Thyroid gland (tissue), 4 donors: ENCODE results near the gene NAB1. TPM values are rescaled to one million over a fixed set of nuclear protein-coding genes. Genes with fewer than 3 reads are reported as not detected.

Experiments used
- DNase-seq, 2 donors: peaks; one replicate each; pipeline ENCODE4 v3.0.0-alpha.2; 2019
- H3K27ac ChIP-seq, 3 donors: fragments of 200-600 bp; sonication (generic); 1 replicate in 2 of 3; 2 replicates in 1 of 3; pipeline ENCODE4 v1.5.1; 2016 to 2019; ENCODE audit warnings: mild to moderate bottlenecking in 1 of 3, moderate library complexity in 1 of 3
- H3K27me3 ChIP-seq: fragments of 200-600 bp; sonication (generic); one replicate; pipeline ENCODE4 v1.5.1; 2019
- H3K36me3 ChIP-seq, 2 donors: fragments of 200-600 bp; sonication (generic); one replicate each; pipeline ENCODE4 v1.5.1; 2016 to 2019
- H3K4me1 ChIP-seq, 2 donors: fragments of 200-600 bp; sonication (generic); one replicate each; pipeline ENCODE4 v1.5.1; 2017 to 2019
- H3K4me3 ChIP-seq, 3 donors: fragments of 200-600 bp; sonication (generic); replicated peaks in 1 of 3; 1 replicate in 2 of 3; 2 replicates in 1 of 3; pipeline ENCODE4 v1.5.1; 2016; ENCODE audit warnings: mild to moderate bottlenecking in 1 of 3
- H3K9me3 ChIP-seq: fragments of 200-600 bp; sonication (generic); one replicate; pipeline ENCODE4 v1.5.1; 2017
- POLR2A ChIP-seq, 2 donors: fragments of 450-650 bp; IDR thresholded peaks; one replicate each; pipeline ENCODE4 v1.6.1; 2017; ENCODE audit warnings: antibody characterized with exemption in 2 of 2, mild to moderate bottlenecking in 2 of 2, moderate library complexity in 1 of 2
- WGBS, 2 donors: methylation state at CpG; one replicate each; pipeline ENCODE4 v1.1.5; 2017; 5-methylcytosine and 5-hydroxymethylcytosine counted together
- intact Hi-C: fragments of 100-400 bp; cut with DNase I; formaldehyde crosslinking; loops from one replicate; pipeline ENCODE4 v1.15.1; 2023
- total RNA-seq, 4 donors: library from RNA; depleted of rRNA; stranded (reverse); fragments of >200 nt; gene quantifications; one replicate each; pipeline ENCODE4 v1.2.3, GENCODE V29; 2016
- TF ChIP-seq, protein P1 (sequence below), 6 experiments: fragments of 200-600 bp in 3 of 6; fragments of 450-650 bp in 3 of 6; sonication (generic) in 3 of 6; IDR thresholded peaks; one replicate each; pipeline ENCODE4 v1.5.1; 2016 to 2019; ENCODE audit warnings: antibody characterized with exemption in 6 of 6, mild to moderate bottlenecking in 2 of 6, inconsistent platforms in 1 of 6, moderate library complexity in 1 of 6

NAB1 gene
- total RNA-seq, 4 donors from 2014 or later, result 64.1 to 90.8 (median 83.0) TPM

DNA sequence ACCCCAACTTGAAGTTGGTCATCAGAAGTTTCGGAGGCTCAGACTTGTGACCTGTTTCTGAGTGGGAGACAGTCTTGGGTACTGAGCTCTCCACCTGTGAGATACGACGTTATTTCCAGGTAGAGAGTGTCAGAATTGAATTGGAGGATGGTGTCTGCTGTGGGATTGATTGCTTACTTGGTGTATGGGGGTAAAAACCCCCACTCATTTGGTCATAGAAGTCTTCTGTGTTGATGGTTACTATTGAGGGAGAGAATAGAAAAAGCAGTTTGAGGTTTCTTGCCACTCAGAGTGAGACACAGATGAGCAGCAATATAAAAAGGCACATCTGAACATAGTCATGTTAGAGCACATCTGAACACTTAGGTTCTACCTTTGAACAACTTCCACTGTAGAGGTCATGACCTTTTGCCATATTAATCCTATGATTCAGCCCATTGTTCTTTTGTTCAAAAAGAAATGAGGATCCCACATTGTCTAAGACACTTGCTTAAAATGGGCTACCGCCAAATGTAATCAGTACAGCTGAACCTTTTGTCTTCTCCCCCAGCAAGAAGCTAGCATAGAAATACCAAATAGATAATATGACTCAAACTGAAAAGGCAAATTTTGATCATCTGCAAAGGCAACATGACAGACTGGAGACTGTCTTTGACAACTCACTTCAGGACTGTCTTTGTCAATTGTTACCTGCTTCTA, 73.3 kb downstream of the NAB1 start:
- Histone ChIP-seq H3K36me3 (no peaks in the 10 kb centered on the region), H3K27me3 (no peaks in the 10 kb centered on the region), H3K4me3 (no peak overlapping the region), H3K27ac (no peak overlapping the region), H3K9me3 (no peaks in the 10 kb centered on the region), H3K4me1 (peaks cover 14% of the 10 kb centered on the region in 2 donors)
- intact Hi-C loops, result no loop called here
- no peak for DNase-seq
- TF ChIP-seq, protein P1, sequence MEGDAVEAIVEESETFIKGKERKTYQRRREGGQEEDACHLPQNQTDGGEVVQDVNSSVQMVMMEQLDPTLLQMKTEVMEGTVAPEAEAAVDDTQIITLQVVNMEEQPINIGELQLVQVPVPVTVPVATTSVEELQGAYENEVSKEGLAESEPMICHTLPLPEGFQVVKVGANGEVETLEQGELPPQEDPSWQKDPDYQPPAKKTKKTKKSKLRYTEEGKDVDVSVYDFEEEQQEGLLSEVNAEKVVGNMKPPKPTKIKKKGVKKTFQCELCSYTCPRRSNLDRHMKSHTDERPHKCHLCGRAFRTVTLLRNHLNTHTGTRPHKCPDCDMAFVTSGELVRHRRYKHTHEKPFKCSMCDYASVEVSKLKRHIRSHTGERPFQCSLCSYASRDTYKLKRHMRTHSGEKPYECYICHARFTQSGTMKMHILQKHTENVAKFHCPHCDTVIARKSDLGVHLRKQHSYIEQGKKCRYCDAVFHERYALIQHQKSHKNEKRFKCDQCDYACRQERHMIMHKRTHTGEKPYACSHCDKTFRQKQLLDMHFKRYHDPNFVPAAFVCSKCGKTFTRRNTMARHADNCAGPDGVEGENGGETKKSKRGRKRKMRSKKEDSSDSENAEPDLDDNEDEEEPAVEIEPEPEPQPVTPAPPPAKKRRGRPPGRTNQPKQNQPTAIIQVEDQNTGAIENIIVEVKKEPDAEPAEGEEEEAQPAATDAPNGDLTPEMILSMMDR (IDR thresholded peaks at IDR 0.05), result no peak
- no peak for TF ChIP-seq POLR2A (IDR thresholded peaks at IDR 0.05)
- 96 to 97% methylated on average over 4 of the region's 4 CpGs for WGBS, 2 donors

DNA sequence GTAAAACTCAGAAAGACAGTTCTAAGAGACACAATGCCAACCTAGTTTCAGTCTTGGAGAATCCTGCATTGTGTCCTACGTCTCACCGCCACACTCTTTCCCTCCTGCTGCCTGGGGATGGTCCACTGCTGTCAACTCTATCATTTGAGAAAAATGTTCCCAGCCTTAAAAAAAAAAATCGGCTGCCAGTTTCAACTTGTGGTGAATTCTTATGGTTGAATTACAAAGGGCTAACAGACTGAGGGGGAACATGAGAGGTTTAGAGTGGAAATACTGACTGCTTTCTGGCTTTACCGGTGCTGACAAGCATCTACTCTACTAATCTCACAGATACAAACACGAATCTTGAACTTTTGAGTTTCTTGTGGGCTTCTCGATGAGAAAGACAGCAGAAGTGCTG, 74.0 kb downstream of the NAB1 start:
- H3K36me3 ChIP-seq, result no peaks in the 10 kb centered on the region
- H3K27me3 ChIP-seq, result no peaks in the 10 kb centered on the region
- H3K9me3 ChIP-seq, result no peaks in the 10 kb centered on the region
- 57 to 70% methylated on average over 6 of the region's 6 CpGs for WGBS, 2 donors
- no peak overlapping the region for H3K4me3 ChIP-seq
- intact Hi-C loops, result no loop called here
- H3K27ac ChIP-seq, result no peak overlapping the region
- DNase-seq, result no peak
- no peak for TF ChIP-seq POLR2A (IDR thresholded peaks at IDR 0.05)
- TF ChIP-seq, protein P1 (IDR thresholded peaks at IDR 0.05), result no peak
- H3K4me1 ChIP-seq, result peaks cover 14% of the 10 kb centered on the region in 2 donors

DNA sequence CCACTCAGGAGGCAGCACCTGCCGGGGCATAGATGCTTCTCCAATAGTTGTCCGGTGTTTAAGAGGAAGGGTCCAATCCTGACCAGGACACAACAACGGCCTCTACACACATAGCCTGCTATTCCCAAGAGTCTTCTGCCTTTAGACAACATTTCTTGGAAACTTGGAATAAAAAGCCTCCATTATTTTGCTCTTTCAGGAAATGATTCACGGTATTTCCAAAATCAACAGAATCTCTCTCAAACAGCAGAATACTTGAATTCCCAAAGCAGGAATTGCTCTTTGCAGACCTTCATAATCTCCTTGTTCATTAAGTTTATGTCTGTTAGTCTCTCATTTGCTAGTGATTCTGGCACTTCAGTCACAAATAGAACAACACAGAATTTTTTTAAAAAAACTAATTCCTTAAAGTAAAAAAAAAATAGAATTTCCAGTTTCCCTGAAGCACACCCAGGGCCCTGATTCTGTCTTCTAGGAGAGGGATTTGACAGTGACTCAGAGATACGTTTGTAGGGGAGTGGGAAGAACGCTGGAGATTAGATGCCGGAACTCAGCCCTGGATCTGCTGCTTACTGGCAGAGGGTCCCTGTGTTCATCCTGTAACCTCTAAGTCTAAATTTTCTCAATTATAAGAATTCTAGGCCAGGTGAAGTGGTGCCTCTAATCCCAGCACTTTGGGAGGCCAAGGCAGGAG, 74.7 kb downstream of the NAB1 start:
- no peak for DNase-seq
- TF ChIP-seq, protein P1 (IDR thresholded peaks at IDR 0.05), result no peak
- TF ChIP-seq POLR2A (IDR thresholded peaks at IDR 0.05), result no peak
- WGBS, 2 donors, result 59 to 72% methylated on average over 7 of the region's 7 CpGs
- Histone ChIP-seq H3K36me3 (no peaks in the 10 kb centered on the region), H3K4me1 (peaks cover 14% of the 10 kb centered on the region in 2 donors), H3K27ac (no peak overlapping the region), H3K27me3 (no peaks in the 10 kb centered on the region), H3K9me3 (no peaks in the 10 kb centered on the region), H3K4me3 (no peak overlapping the region)
- intact Hi-C loops, result no loop called here

DNA sequence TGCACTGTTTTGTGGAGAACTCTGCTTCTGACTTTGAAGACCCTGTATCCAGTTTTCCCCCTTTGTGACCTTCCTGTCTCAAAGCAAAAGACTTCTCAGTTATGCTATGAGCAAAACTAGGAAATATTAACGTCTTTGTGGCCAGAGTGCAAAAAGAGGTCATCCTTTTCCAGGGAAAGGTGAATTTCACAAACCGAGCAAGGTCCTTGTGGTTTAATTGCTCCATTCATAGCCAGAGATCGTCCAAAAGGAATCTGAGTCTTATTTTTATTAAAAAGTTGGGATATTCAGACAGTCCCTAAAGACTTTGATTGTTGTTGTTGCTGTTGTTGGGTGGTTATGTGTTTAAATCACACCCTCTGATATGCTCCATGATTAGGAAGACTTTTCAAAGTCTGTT, 77.4 kb downstream of the NAB1 start:
- H3K4me3 ChIP-seq, result no peak overlapping the region
- H3K36me3 ChIP-seq, result no peaks in the 10 kb centered on the region
- H3K9me3 ChIP-seq, result no peaks in the 10 kb centered on the region
- peaks cover 14% of the 10 kb centered on the region in 2 donors for H3K4me1 ChIP-seq
- H3K27ac ChIP-seq, result no peak overlapping the region
- WGBS, 2 donors, result 26 to 38% methylated on average over 3 of the region's 3 CpGs
- no peak for DNase-seq
- intact Hi-C loops, result no loop called here
- no peaks in the 10 kb centered on the region for H3K27me3 ChIP-seq
- TF ChIP-seq, protein P1 (IDR thresholded peaks at IDR 0.05), result no peak
- no peak for TF ChIP-seq POLR2A (IDR thresholded peaks at IDR 0.05)

DNA sequence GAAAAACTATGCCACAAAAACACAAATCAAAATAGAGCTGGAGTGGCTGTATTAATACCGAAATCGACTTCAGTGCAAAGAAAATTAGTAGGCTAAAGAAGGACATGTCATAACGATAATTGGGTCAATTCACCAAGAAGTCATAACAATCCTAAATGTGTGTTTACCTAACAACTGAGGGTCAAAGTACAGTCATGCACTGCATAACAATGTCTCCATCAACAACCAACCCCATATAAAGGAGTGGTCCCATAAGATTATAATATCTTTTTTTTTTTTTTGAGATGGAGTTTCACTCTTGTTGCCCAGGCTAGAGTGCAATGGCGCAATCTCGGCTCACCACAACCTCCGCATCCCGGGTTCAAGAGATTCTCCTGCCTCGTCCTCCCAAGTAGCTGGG, 87.5 kb downstream of the NAB1 start:
- Histone ChIP-seq H3K4me1 (no peaks in the 10 kb centered on the region), H3K27ac (no peak overlapping the region), H3K4me3 (no peak overlapping the region), H3K27me3 (no peaks in the 10 kb centered on the region), H3K9me3 (no peaks in the 10 kb centered on the region), H3K36me3 (no peaks in the 10 kb centered on the region)
- TF ChIP-seq POLR2A (IDR thresholded peaks at IDR 0.05), result no peak
- TF ChIP-seq, protein P1 (IDR thresholded peaks at IDR 0.05), result no peak
- intact Hi-C loops, result no loop called here
- 96 to 98% methylated on average over 8 of the region's 8 CpGs for WGBS, 2 donors
- no peak for DNase-seq
